ENCODE results near the gene BFSP1. TPM values are rescaled to one million over a fixed set of nuclear protein-coding genes. Genes with fewer than 3 reads are reported as not detected.

Gene BFSP1
- total and polyA plus RNA-seq, 2 experiments from 2014 or later: 2.7 to 4.9 TPM

DNA sequence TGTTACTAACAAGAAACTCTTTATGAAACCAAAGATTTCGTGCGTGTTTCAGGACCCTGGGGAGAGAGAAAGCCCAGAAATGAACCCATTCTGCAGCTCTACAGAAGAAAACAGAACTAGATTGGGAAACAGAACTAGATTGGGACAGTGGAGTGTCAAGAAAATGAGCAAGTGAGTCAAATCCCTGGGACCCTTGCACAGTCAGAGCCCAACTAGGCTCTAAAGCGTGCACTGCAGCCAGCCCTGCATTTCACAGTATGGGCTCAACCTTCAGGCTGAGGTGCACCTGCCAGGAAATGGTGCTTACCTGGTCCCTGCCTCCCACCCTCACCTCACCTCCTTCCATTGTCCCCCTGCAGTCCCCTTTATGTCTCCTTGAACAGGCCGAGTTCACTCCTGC, 39.7 kb downstream of the BFSP1 start (continued):
- no peak for TF ChIP-seq EZH2phosphoT487 (IDR thresholded peaks at IDR 0.05; ENCODE audit: unreplicated experiment)
- TF ChIP-seq, protein P1, sequence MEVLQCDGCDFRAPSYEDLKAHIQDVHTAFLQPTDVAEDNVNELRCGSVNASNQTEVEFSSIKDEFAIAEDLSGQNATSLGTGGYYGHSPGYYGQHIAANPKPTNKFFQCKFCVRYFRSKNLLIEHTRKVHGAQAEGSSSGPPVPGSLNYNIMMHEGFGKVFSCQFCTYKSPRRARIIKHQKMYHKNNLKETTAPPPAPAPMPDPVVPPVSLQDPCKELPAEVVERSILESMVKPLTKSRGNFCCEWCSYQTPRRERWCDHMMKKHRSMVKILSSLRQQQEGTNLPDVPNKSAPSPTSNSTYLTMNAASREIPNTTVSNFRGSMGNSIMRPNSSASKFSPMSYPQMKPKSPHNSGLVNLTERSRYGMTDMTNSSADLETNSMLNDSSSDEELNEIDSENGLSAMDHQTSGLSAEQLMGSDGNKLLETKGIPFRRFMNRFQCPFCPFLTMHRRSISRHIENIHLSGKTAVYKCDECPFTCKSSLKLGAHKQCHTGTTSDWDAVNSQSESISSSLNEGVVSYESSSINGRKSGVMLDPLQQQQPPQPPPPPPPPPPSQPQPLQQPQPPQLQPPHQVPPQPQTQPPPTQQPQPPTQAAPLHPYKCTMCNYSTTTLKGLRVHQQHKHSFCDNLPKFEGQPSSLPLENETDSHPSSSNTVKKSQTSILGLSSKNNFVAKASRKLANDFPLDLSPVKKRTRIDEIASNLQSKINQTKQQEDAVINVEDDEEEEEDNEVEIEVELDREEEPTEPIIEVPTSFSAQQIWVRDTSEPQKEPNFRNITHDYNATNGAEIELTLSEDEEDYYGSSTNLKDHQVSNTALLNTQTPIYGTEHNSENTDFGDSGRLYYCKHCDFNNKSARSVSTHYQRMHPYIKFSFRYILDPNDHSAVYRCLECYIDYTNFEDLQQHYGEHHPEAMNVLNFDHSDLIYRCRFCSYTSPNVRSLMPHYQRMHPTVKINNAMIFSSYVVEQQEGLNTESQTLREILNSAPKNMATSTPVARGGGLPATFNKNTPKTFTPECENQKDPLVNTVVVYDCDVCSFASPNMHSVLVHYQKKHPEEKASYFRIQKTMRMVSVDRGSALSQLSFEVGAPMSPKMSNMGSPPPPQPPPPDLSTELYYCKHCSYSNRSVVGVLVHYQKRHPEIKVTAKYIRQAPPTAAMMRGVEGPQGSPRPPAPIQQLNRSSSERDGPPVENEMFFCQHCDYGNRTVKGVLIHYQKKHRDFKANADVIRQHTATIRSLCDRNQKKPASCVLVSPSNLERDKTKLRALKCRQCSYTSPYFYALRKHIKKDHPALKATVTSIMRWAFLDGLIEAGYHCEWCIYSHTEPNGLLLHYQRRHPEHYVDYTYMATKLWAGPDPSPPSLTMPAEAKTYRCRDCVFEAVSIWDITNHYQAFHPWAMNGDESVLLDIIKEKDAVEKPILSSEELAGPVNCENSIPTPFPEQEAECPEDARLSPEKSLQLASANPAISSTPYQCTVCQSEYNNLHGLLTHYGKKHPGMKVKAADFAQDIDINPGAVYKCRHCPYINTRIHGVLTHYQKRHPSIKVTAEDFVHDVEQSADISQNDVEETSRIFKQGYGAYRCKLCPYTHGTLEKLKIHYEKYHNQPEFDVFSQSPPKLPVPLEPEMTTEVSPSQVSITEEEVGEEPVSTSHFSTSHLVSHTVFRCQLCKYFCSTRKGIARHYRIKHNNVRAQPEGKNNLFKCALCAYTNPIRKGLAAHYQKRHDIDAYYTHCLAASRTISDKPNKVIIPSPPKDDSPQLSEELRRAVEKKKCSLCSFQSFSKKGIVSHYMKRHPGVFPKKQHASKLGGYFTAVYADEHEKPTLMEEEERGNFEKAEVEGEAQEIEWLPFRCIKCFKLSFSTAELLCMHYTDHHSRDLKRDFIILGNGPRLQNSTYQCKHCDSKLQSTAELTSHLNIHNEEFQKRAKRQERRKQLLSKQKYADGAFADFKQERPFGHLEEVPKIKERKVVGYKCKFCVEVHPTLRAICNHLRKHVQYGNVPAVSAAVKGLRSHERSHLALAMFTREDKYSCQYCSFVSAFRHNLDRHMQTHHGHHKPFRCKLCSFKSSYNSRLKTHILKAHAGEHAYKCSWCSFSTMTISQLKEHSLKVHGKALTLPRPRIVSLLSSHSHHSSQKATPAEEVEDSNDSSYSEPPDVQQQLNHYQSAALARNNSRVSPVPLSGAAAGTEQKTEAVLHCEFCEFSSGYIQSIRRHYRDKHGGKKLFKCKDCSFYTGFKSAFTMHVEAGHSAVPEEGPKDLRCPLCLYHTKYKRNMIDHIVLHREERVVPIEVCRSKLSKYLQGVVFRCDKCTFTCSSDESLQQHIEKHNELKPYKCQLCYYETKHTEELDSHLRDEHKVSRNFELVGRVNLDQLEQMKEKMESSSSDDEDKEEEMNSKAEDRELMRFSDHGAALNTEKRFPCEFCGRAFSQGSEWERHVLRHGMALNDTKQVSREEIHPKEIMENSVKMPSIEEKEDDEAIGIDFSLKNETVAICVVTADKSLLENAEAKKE (CRISPR knock-in tag; IDR thresholded peaks at IDR 0.05): no peak
- TF ChIP-seq POLR2AphosphoS5 (IDR thresholded peaks at IDR 0.05; ENCODE audit: low read depth): no peak
- no peak for TF ChIP-seq ZNF331 (CRISPR knock-in tag; IDR thresholded peaks at IDR 0.05; ENCODE audit: low read depth)
- TF ChIP-seq JUNB (IDR thresholded peaks at IDR 0.05; ENCODE audit: unreplicated experiment): no peak
- TF ChIP-seq, protein P2, sequence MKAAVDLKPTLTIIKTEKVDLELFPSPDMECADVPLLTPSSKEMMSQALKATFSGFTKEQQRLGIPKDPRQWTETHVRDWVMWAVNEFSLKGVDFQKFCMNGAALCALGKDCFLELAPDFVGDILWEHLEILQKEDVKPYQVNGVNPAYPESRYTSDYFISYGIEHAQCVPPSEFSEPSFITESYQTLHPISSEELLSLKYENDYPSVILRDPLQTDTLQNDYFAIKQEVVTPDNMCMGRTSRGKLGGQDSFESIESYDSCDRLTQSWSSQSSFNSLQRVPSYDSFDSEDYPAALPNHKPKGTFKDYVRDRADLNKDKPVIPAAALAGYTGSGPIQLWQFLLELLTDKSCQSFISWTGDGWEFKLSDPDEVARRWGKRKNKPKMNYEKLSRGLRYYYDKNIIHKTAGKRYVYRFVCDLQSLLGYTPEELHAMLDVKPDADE (IDR thresholded peaks at IDR 0.05): no peak
- no peak for TF ChIP-seq ZNF114 (CRISPR knock-in tag; IDR thresholded peaks at IDR 0.05)

DNA sequence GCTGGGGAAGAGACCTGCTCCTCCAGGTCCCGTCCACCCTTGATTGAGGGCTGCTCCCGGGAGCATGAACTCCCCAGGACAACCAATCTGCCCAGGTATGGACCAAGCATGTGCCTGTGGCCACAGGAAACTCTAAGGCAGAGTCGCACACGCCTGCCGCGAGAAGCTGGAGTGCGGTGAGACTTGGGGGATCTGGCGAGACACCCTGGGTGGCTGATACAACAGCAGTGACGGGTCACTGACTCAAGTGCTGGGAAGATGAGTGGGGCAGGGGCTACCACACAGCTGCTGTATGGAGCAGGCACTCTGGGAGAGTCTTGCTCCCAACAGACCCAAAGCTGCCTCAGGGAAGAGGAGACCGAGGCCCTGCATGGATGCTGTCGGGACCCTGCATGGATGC, 40.1 kb downstream of the BFSP1 start:
- H3K9me3 Mint-ChIP-seq: no peaks in the 10 kb centered on the region
- no peak overlapping the region for H3K27ac Mint-ChIP-seq
- peaks cover 3% of the 10 kb centered on the region; the same call in 1 of the 3 replicates for H3K36me3 Mint-ChIP-seq (ENCODE audit: low read depth)
- Histone ChIP-seq H3F3A (replicated peaks; ENCODE audit: low read depth) (no peaks in the 10 kb centered on the region), H3K4me3 (no peak overlapping the region), H3K27ac (ENCODE audit: low read depth) (no peak overlapping the region), H3K27me3 (ENCODE audit: insufficient read depth) (no peaks in the 10 kb centered on the region), H3K79me2 (replicated peaks; ENCODE audit: insufficient read depth) (no peaks in the 10 kb centered on the region), H3K4me2 (no peak overlapping the region), H3K9me2 (ENCODE audit: insufficient read depth) (no peaks in the 10 kb centered on the region), H3K4me1 (ENCODE audit: insufficient read depth) (no peaks in the 10 kb centered on the region), H2AFZ (no peak overlapping the region), H3K36me3 (ENCODE audit: insufficient read depth) (no peaks in the 10 kb centered on the region), H4K20me1 (replicated peaks; ENCODE audit: insufficient read depth) (no peaks in the 10 kb centered on the region)
- no peaks in the 10 kb centered on the region for H3K27me3 Mint-ChIP-seq (ENCODE audit: insufficient read depth, low read depth, poor library complexity)
- DNase-seq (ENCODE audit: low spot score) (no peak), ATAC-seq (no peak)
- no peak overlapping the region for H3K4me3 Mint-ChIP-seq
- H3K4me1 Mint-ChIP-seq: no peaks in the 10 kb centered on the region
- TF ChIP-seq EZH2phosphoT487 (IDR thresholded peaks at IDR 0.05; ENCODE audit: unreplicated experiment): no peak
- TF ChIP-seq, protein P3, sequence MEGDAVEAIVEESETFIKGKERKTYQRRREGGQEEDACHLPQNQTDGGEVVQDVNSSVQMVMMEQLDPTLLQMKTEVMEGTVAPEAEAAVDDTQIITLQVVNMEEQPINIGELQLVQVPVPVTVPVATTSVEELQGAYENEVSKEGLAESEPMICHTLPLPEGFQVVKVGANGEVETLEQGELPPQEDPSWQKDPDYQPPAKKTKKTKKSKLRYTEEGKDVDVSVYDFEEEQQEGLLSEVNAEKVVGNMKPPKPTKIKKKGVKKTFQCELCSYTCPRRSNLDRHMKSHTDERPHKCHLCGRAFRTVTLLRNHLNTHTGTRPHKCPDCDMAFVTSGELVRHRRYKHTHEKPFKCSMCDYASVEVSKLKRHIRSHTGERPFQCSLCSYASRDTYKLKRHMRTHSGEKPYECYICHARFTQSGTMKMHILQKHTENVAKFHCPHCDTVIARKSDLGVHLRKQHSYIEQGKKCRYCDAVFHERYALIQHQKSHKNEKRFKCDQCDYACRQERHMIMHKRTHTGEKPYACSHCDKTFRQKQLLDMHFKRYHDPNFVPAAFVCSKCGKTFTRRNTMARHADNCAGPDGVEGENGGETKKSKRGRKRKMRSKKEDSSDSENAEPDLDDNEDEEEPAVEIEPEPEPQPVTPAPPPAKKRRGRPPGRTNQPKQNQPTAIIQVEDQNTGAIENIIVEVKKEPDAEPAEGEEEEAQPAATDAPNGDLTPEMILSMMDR (conservative IDR thresholded peaks at IDR 0.05; ENCODE audit: low read depth in 2 of 2): no peak
